Measurements from ENCODE around the gene PLEKHA7. TPM values are rescaled to one million over a fixed set of nuclear protein-coding genes. Genes with fewer than 3 reads are reported as not detected.

PLEKHA7 gene
- total RNA-seq, 1 donor from 2014 or later: 96.6 TPM

GRCh38 chr11:16960250-16960649, 54.0 kb downstream of the PLEKHA7 start:
- ATAC-seq (no peak), DNase-seq (ENCODE audit: low spot score) (no peak)
- intact Hi-C loops (cut with DNase I): no loop called here

GRCh38 chr11:16959602-16960001, 54.6 kb downstream of the PLEKHA7 start:
- DNase-seq (ENCODE audit: low spot score) (no peak), ATAC-seq (no peak)
- intact Hi-C loops (cut with DNase I): loop anchor here (5.0 kb wide), 1 partner anchor 58 kb away; no protein-coding TSS in a partner anchor

- DNase-seq (ENCODE audit: low spot score) (no peak), ATAC-seq (no peak)
- intact Hi-C loops (cut with DNase I): loop anchor here (5.0 kb wide), 1 partner anchor 58 kb away; no protein-coding TSS in a partner anchor
Measured at GRCh38 chr11:16958833-16959232, 55.4 kb downstream of the PLEKHA7 start.

DNA sequence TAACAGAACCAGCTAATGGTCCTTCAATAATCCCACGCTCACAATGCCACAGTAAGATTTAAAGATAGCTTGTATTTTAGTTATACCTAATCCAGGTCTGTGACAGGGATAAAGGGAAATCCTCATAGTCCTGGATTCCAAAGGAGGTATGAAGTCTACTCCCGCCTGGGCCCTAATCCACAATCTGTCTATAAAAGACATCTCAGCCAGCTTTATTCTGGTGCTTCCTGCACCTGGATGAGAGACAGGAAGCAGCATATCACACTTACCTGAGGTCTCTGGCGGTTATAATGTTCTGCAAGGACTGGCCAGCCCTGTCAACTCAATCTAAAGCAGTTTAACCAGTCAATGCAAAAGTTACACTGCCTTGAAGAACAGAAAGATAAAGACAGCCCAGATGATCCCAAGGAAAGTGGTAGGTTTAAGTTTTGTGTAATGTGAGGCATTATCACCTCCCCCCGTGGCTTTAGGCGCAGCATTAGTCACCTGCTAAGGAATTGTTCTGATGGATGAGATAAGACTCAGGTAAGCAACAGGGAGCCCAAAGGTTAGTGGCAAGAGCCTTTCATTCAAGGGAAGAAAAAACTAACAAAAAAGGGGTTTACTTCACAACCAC, 57.6 kb downstream of the PLEKHA7 start:
- no peak for DNase-seq (ENCODE audit: low spot score)
- ATAC-seq: no peak
- intact Hi-C loops (cut with DNase I): loop anchor here (5.0 kb wide), 1 partner anchor 61 kb away; no protein-coding TSS in a partner anchor

GRCh38 chr11:16953663-16954062, 60.6 kb downstream of the PLEKHA7 start:
- intact Hi-C loops (cut with DNase I): no loop called here
- ATAC-seq (no peak), DNase-seq (ENCODE audit: low spot score) (no peak)

- intact Hi-C loops (cut with DNase I): loop anchor here (5.0 kb wide), 1 partner anchor 116 kb away; no protein-coding TSS in a partner anchor
- DNase-seq (ENCODE audit: low spot score): no peak
- no peak for ATAC-seq
Measured at GRCh38 chr11:16946477-16947282, 67.5 kb downstream of the PLEKHA7 start.

- ATAC-seq (peak; percentile 93), DNase-seq (ENCODE audit: low spot score) (peak; percentile 69)
- intact Hi-C loops (cut with DNase I): loop anchor here (5.0 kb wide), 1 partner anchor 116 kb away; no protein-coding TSS in a partner anchor
Measured at GRCh38 chr11:16945671-16946469, 68.3 kb downstream of the PLEKHA7 start.

DNA sequence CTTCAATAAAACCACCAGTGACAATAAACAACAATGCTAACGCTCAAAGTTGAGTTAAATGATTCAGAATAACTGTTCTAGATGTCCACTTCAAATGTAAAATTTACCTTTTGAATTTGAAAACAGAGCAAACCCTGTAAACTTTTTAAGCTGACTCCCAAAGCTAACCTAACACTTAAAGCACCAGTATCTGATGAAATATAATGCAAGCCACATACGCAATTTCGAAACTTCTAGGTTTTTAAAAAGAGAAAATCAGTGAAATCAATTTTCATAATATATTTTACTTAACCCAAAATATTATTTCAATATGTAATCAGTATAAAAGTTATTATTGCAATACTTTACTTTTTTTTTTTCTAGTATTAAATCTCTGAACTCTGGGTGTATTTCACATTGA, 71.3 kb downstream of the PLEKHA7 start:
- ATAC-seq: no peak
- no peak for DNase-seq (ENCODE audit: low spot score)
- intact Hi-C loops (cut with DNase I): no loop called here

DNA sequence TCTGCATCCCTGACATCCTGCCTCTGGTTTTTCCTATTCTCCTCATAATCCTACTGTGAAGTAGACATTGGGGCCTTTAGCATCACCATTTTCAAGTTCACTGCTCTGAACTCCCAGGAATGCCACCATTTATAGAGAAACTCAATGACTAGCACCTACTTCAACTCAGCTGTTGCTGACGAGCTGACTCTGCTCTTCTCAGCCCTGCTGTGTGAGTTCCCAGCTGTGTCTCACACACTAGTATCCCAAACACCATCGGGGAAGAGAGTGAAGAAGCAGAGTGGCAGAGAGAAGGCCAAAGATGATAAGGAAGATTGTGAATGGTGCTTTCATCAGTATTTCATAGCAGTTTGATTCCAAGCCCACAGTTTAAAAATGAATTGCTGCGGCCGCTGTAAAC, 71.9 kb downstream of the PLEKHA7 start:
- intact Hi-C loops (cut with DNase I): no loop called here
- DNase-seq (ENCODE audit: low spot score) (no peak), ATAC-seq (no peak)

DNA sequence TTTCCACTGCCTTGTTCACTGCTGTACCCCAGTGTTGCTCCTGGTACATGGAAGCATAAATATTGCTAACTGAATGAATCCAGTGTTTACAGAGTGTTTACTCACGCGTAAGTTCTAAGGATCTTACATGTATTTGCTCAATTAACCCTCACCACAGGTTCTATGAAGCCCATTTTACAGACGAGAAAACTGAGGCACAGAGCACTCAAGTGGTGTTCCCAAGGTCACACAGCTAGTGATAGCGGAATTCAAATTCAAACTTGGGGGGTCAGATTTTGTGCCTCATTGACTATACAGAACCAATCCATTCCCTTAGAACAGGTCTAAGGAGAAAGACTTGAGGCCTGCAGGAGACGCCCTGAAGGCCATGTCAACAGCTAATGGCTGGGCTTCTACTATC, 72.3 kb downstream of the PLEKHA7 start:
- ATAC-seq (no peak), DNase-seq (ENCODE audit: low spot score) (no peak)
- intact Hi-C loops (cut with DNase I): no loop called here

GRCh38 chr11:16938061-16938460, 76.2 kb downstream of the PLEKHA7 start:
- no peak for DNase-seq (ENCODE audit: low spot score)
- no peak for ATAC-seq
- intact Hi-C loops (cut with DNase I): no loop called here

- intact Hi-C loops (cut with DNase I): no loop called here
- DNase-seq (ENCODE audit: low spot score) (no peak), ATAC-seq (no peak)
Measured at GRCh38 chr11:16936643-16937042, 77.6 kb downstream of the PLEKHA7 start.

- no peak for DNase-seq (ENCODE audit: low spot score)
- ATAC-seq: peak; percentile 81
- intact Hi-C loops (cut with DNase I): no loop called here
Measured at GRCh38 chr11:16935518-16936302, 78.5 kb downstream of the PLEKHA7 start.

DNA sequence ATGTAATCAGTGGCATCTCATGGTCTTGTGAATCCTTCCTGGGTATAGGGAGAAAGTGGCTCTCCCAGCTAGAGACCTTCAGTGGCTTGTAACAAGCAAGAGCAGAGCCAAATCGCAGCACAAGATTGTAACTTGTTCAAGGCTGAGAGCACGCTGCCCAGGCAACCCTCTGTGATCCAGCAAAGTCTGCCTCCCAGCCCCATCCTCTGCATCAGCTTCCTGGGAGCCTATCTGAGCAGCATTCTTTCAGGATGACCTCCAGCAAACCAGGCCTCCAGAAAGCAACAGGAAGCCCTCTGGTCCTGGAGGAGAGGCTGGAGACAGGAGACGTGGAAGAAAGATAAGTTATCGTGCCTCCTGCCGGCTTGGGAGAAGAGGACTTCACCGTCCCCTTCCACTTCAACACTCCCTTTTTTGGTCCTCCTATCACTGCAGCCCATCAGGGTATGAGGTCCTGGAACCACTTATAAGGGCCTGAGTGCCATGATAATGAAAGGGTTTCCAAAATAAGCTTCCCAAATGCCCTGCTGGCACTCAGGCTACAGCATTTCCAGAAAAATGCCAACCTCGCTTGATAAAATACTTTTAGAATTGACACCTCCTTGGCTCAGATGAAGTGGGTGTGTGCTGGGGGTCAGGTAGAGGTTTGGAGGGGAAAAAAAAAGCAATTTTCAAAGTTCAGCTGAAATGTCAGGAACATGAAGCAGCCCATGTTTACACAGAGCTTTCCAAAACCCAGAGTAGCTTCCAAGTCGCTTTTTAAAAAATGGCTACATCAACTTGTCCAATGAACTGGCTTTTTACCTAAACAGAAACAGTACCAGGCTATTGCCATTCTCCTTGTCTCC, 80.2 kb downstream of the PLEKHA7 start:
- peak; percentile 11 for ATAC-seq
- intact Hi-C loops (cut with DNase I): no loop called here
- no peak for DNase-seq (ENCODE audit: low spot score)

- DNase-seq (ENCODE audit: low spot score): no peak
- intact Hi-C loops (cut with DNase I): no loop called here
- no peak for ATAC-seq
Measured at GRCh38 chr11:16933291-16933690, 80.9 kb downstream of the PLEKHA7 start.

DNA sequence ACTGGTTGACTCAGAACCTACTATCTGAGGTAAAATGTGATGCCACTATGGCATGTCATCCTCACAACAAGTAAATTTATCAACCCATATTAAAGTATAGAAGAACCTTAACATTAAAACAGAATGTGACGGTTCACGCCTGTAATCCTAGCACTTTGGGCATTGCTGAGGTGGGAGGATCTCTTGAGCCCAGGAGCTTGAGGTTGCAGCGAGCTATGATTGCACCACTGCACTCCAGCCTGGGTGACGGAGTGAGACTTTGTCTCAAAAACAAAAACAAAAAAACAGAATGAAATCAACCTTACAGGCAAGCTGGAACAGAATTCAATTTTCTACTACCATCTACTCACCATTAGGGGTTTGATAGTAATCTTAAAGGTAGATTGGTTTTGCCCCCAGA, 86.2 kb downstream of the PLEKHA7 start:
- ATAC-seq (no peak), DNase-seq (ENCODE audit: low spot score) (no peak)
- intact Hi-C loops (cut with DNase I): loop anchor here (10.0 kb wide), 1 partner anchor 143 kb away; no protein-coding TSS in a partner anchor

- no peak for ATAC-seq
- intact Hi-C loops (cut with DNase I): loop anchor here (10.0 kb wide), 1 partner anchor 142 kb away; no protein-coding TSS in a partner anchor
- DNase-seq (ENCODE audit: low spot score): no peak
Measured at GRCh38 chr11:16926883-16927626, 87.2 kb downstream of the PLEKHA7 start.

Data from sciatic nerve (tissue), 2 donors.